AG20443 (cell line): Measurements from ENCODE around the gene PSIP1.
"Not testable (repeated sequence)": the region's sequence is repeated elsewhere in the genome, so short reads cannot be mapped to it uniquely, and the experiment has no call there.

Source experiments
- DNase-seq: peaks from one replicate; pipeline ENCODE4 v3.0.0; 2012; ENCODE audit warnings: low spot score, mixed read lengths

PSIP1 gene

GRCh38 chr9:15510789-15511575, at the start of gene PSIP1:
TSS of gene PSIP1 (minus strand) at chr9:15510970. CDS start at chr9:15510188, 782 bp downstream.
- DNase-seq, result peak; percentile 89

- DNase-seq, result no peak
Observed at GRCh38 chr9:15553528-15553898, 42.7 kb upstream of the PSIP1 start.

- DNase-seq, result peak; percentile 100
Observed at GRCh38 chr9:15552636-15553527, 42.1 kb upstream of the PSIP1 start, which contains the start of gene CCDC171. TSS of gene CCDC171 (plus strand) at chr9:15553043. CDS start at chr9:15564089, 11,046 bp downstream.

GRCh38 chr9:15549611-15550010, 38.8 kb upstream of the PSIP1 start:
- no peak for DNase-seq

GRCh38 chr9:15543047-15543813, 32.5 kb upstream of the PSIP1 start:
- no peak for DNase-seq

GRCh38 chr9:15542624-15543023, 31.9 kb upstream of the PSIP1 start:
- DNase-seq, result no peak

GRCh38 chr9:15541872-15542271, 31.1 kb upstream of the PSIP1 start:
- no peak for DNase-seq

- DNase-seq, result no peak
Observed at GRCh38 chr9:15531380-15531779, 20.6 kb upstream of the PSIP1 start.

- DNase-seq, result no peak
Observed at GRCh38 chr9:15529566-15530324, 19.0 kb upstream of the PSIP1 start.

GRCh38 chr9:15527035-15527434, 16.3 kb upstream of the PSIP1 start:
- not testable (repeated sequence) for DNase-seq

- no peak for DNase-seq
Observed at GRCh38 chr9:15525958-15526357, 15.2 kb upstream of the PSIP1 start.

- DNase-seq, result no peak
Observed at GRCh38 chr9:15524845-15525455, 14.2 kb upstream of the PSIP1 start.

GRCh38 chr9:15522130-15522755, 11.5 kb upstream of the PSIP1 start:
- no peak for DNase-seq

GRCh38 chr9:15521254-15521653, 10.5 kb upstream of the PSIP1 start:
- no peak for DNase-seq

GRCh38 chr9:15519831-15520230, 9.1 kb upstream of the PSIP1 start:
- DNase-seq, result no peak

- DNase-seq, result no peak
Observed at GRCh38 chr9:15513335-15513734, 2.6 kb upstream of the PSIP1 start.

GRCh38 chr9:15512889-15513288, 2.1 kb upstream of the PSIP1 start:
- DNase-seq, result no peak

GRCh38 chr9:15512204-15512603, 1.4 kb upstream of the PSIP1 start:
- DNase-seq, result no peak

GRCh38 chr9:15509931-15510788, 610 bp downstream of the PSIP1 start:
- DNase-seq, result peak; percentile 76

GRCh38 chr9:15505921-15506320, 4.8 kb downstream of the PSIP1 start:
- DNase-seq, result no peak
